G401.6 (cell line): ENCODE measurements around the gene HHAT.

Experiments
- FAIRE-seq: peaks from 2 replicates; lab custom pipeline; 2012; peaks lifted over from hg19 to GRCh38; lab: Jason Lieb, UNC

HHAT gene

DNA sequence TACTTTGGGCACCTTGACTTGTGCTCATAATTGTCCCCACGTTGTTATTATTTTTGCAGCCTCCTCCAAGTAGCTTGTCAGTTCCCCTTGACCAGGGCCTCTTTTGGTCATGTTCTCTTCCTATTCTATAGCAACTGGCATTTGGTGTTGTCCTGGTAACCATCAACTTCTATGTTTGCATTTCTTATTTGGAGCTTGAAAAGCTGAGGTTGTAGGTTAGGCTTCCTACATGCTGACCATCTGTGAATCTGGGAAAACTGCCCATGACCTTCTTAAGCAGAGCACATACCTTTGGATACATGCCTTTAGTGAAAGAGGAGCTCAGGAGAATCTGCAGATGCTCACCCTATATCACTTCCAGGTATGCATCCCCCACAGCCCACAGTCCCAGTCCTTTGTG, 160.8 kb downstream of the HHAT start:
- FAIRE-seq = no peak

DNA sequence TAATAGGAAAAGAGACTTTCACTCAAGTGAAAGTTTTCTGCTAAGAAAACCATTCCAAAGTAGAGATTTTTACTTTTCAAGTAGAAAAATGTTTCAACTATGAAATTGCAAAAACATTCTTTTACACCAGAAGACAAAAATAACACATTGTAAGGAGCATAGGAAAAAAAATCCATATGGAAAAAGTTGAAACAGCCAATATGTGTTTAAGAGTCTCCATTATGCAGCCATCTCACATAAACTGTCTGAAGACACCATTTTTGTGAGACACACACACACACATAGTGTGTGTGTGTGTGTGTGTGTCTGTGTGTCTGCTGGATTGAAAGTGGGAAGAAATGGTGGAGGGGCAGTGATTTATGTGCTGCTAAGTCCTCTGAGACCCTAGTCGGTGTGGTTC, 162.1 kb downstream of the HHAT start:
- no peak for FAIRE-seq

DNA sequence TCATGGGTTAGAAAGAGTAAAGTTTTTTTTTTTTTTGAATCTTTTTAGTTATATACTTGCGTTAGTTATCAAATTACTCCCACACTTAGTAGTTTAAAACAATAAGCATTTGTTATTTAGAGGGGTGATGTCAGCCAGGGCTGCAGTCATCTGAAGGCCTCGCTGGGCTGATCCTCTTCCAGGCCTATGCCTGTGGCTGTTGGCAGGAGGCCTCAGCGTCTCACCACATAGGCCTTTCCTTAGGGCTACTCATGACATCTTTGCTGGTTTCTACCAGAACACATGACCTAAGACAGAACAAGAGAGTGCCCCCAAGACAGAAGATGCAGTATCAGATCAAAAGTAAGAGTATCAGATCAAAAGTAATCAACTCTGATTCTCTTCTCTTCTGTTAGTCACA, 167.4 kb downstream of the HHAT start:
- no peak for FAIRE-seq

DNA sequence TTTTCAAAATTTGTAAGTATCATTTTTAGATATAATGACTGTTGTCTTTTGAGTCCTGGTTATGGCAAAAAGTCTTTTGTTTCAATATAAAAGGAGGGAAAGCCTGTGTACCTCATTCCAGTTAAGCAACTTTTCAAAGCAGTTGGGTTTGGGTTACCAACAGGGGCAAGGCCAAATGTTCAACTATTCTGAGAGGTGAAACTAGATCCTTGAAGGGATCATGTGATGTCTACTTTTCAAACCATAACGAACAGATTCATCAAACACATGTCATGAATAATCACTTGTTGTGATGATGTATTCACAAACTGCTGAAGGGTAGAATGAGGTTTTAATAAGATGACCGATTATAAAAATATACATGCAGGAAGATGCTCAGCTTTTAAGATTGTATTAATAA, 171.3 kb downstream of the HHAT start:
- no peak for FAIRE-seq

DNA sequence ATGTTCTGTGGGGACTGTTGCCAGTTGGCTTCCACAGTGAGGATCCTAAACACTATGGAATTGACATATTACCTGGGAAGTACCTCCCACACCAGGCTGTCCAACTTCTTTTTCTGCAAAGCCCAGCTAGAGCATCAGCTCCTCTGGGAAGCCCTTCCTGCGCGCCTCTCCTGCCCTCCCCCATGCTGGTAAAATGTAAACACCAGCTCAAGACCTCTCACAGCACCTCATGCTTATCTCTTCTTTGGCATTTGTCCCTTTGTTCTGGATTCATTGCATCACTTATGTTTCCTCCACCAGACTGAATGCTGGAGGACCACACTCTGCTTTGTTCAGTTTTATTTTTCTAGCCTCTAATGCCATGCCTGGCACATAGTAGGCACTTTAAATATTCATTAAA, 172.1 kb downstream of the HHAT start:
- FAIRE-seq = no peak

DNA sequence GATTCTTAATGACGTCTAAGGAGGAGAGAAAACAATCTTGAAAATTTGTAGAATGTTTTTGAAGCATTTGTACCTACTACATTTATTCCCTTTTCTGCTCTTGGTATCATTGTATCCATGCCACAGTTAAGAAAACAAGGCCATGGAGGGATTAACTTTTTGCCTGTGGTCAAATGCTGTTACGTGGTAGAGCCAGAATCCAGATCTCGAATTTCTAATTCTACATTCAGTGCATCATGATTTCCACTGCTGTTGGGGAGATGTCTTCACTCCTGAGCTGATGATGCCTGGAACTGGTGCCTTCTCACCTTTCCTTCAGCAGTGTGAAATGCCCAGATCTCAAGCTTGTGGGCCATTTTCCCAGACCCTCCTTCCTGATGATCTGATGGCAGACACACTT, 175.6 kb downstream of the HHAT start:
- no peak for FAIRE-seq

DNA sequence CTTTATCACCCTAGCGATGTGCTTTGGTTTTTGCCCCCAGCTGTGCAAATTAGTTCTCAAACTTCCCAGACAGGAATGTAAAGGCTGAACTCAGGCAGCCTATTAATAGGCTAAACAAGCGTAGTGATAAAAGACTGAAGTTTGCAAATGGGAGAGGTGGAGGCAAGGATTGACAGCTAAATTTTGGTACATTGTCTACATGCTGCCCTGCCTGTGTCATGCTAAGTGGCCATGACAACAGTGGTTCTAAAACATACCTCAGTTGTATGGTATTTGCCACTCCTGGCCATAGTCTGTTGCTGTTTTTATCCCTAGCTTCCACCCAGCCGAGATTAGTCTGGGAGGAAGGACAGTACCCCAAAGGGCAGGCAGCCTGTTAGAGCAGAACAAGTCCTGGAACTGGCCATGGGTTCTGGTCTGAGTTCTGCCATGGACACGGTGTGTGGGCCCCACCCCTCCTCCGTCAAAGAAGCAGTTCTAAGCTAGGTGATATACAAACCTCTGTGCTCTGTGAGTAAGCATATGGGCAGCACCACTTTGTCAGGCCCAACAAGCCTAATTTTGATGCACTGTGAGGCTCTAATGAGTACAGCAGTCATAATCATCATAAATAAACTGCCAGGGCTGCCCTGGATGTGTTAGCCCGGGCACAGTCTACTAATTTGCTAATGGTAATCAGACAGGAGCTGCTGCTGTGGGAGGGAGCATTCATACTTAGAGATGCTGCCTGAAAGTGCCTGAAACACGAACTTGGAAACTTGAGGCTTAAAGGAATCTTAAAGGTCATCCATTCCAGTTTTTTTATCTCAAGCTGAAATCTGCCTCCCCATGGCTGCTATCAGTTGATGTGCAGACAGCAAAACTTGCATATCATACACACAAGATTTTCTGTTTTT, 177.1 kb downstream of the HHAT start:
- FAIRE-seq = no peak

DNA sequence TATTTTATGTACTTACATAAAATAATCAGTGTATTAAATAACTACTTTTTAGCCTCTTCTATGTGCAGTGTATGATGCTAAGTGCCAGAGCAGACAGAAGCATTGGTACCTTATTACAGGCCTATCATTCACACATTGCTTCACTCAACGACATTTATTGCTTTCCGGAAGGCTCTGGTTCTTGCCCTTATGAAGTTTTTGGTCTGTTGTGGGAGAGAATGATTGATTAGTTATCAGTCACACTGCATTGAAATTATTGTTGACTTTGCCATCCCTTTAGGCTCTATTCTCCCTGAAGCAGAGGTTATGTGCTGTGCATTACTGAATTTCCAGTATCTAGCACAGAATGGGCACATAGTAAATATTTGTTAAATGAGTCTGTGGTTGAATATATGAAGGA, 178.0 kb downstream of the HHAT start:
- no peak for FAIRE-seq

DNA sequence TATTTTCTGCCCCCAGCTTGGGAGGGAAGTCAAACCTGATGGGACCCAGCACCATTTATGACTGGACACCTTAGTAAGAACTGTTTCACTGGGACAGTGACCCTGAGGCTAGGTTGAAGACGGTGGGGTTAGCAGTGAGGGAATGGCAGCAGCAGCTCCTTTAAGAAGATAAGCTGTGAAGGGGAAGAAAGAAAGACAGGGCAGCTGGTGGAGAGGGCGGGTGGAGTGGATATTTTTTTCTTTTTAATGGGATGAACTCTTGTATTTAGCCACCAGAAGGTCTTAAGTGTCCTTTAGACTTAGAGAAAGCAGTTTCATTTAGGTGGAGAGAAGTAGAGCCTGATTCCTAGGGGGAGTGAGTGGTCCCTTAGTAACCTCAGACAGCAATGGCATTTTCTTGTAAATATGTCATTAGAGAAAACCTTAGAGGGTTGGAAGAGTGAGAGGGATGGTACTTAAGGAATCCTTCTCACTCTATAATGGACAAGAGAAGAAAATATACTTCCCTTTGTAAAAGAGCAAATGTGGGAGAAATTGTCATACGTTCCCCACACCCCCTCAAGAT, 187.5 kb downstream of the HHAT start:
- no peak for FAIRE-seq

DNA sequence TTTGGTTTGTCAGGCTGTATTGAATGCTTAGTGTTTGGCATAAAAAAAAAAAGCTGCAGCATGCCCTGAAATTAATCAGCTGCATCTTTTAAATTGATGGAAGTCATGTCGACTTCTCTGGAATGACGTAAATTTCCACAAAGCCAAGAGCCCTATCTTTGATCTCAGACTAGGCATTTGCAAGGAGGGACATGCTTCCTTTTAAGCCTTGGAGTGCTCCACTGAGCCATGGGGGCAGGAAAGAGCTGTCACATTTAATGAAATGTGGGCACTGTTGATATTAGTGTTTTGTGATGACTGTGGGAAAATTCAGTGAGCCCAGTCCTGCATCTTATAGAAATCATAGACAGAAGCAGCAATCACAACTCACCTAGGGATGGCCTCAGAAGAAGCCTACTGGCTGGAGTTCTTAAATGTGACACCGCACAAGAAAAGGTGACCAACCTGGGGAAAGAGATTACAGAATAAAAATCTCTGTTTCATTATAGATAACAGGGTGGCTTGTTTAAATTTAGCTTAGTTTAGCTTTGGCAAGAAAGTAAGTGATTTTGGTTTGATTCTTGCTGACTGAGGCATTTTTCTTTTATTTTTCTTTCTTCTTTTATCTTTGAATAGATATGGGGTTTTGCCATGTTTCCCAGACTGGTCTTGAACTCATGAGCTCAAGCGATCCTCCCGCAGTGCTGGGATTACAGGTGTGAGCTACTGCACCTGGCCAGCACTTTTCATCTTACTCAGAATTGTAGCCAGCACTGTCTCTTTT, 188.2 kb downstream of the HHAT start:
- FAIRE-seq = no peak

DNA sequence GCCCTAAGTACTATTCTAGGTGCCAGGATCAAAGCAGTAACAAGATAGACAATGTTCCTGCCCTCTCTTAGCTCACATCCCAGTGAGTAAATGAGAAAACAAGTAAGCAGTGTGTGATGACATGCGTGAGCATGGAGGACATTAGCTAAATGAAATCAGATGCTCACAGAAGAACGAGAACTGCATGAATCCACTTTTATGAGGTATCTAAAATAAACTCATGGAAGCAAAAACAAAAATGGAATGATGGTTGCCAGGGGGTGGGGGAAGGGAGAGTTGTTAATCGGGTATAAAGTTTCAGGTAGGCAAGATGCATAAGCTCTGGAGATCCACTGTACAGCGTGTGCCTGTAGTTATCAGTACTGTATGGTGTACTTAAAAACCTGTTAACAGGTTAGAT, 195.1 kb downstream of the HHAT start:
- no peak for FAIRE-seq

DNA sequence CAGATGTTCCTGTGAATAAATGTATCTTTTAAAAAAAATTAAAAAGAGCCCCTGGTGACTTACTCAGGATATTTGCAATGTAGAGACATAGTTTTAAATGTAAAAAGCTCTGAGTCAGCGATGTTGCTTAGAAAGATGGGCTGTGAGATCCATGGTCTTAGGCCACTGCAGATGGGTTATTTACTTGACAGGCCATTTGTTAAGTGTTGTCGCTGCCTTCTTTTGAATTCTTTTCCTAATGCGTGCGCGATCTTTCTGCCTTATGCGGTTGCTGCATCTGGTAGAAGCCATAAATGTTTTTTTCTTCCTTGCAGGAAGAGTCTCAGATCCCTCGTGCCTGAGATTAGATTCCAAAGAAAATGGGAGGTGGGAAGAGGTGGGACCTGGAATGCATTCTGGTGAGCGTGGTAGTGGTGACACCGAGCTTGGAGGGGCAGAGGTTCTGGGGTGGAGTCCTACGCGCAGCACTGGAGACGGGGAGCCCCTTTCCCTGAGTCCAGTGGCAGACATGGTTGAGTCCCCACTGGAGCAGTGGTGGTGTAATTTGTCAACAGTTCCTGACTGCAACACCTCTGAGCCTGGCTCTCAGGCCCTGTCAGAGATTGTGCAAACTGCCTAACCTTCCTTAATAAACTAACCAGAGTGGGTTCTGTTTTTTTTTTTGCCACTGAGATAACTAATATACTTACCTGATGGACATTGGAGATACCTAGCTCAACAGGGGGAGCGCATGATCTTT, 197.2 kb downstream of the HHAT start:
- FAIRE-seq = no peak

DNA sequence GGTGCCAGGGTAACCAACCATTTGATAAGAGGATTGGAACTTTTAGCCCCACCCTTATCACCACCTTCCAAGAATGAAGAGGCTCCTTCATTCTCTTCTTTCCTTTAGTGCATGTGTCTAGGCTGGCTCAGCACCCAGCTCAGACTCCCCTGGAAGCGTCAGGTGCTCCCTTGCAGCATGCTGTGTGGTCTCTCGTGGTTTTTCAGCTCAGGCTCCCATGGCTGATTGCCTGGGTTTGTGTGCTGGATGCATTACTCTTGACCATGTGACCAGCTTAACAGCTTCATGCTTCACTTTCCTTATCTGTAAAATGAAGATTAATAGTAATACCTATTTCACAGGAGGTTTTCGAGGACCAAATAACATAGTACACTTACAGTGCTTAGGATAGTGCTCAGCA, 198.4 kb downstream of the HHAT start:
- no peak for FAIRE-seq

DNA sequence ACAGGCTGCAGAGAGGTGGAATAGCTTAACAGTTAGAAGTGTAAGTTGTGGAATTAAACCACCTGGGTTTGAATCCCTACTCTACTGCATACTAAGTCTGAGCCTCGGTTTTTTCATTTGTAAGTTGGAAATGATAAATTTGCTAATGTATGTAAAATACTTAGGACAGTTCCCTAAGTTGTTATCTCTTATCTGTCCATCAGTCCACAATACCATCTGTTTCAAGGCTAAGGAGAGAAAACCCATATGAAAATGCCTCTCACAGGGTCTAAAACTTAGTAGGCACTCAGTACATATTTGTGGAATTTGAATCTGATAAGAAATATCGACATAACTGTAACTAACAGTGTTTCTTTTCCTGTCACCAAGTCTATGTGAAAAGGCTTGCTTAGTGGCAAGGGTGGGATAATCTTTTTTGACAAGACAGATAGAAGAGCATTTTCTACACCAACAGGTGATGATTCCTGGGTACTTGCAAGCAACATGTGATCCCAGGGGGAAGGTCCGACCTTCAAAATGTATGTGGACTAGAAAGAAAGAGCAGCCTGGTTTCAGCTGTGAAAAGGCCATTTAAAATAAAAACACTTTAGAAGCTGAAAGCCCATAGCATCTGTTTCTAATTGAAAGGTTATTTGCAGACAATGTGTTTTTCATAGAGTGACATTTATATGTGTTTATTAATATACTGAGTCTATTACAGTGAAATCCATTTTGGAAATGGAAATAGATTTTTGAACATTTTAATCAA, 202.9 kb downstream of the HHAT start:
- FAIRE-seq = no peak

DNA sequence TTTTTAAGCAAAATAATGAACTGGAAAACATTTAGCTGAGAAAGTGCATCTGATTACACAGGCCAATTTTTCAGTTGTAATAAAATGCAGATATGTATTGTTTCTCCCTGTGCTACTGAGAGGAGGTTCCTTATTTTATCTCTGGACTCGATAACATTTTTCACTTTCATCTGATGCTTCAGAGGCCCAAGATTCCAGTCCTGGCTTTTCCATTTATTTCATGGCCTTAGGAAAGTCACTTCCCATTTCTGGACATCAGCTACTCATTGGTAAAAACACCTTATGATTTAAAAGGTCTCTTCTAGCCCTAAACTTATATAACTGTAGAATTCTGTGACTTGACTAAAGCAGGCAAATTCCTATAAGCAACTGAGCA, 203.5 kb downstream of the HHAT start:
- FAIRE-seq = no peak

DNA sequence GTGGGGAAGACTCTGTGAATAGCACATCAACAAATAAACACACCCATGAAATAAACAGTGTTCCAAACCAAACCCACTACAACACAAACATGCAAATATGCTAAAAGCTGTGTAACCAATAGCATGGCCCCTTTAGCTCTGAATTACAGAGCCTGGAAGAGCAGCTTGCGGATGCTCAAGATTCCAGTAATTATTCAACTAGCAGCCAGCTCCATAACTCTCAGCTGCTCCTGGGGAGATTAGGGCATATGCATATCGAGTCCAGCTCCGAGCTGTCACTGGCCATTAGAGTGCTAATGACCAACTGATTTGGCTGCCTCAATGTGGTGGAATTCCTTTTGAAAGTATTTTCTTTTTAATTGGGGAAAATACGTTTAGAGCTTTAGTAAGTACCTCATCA, 207.1 kb downstream of the HHAT start:
- FAIRE-seq = no peak

DNA sequence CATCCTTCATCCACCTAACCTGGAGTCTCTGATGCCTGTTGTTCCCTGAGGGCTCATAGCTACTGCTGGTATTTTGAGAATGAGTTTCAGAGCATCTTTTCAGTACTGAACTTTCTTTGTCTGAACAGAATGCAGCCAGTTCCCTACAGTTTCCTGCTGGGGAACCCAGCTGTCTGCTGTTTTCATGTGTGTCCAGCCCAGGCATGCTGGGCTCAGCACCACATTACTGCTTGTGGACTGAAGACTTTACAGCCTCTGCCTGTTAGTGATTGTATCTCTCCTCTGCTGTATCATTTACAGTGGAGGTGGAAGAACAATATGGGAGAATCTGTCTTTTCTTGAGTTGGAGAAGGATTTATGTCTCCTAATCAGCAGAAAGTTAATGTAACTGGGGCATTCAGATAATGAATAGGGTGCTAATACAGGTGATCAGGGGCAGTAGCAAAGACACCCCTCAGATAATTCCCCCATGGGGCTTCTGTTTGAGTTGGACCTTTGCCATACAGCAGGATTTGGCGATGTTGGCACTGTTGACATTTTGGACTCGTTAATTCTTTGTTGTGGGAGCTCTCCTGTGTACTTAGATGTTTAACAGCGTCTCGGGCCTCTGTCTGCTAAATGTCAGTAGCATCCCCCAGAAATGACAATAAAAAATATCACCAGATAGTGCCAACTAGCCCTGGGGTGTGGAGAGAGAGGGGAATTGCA, 207.7 kb downstream of the HHAT start:
- FAIRE-seq = no peak

DNA sequence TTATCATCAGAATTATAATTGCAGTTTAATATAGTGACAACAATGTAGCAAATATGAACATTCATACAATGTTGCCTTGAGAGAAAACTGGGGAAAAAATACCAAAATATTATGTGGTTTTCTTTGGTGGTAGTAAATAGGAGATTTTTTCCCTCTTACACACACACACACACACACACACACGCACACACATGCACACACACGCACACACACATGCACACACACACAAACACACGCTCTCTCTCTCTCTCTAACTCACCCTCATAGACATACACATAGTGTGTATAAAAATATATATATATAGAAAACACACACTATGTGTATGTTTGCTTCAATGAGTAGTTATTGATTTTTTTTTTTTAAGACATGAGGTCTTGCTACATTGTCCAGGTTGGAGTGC, 211.6 kb downstream of the HHAT start:
- FAIRE-seq = no peak

DNA sequence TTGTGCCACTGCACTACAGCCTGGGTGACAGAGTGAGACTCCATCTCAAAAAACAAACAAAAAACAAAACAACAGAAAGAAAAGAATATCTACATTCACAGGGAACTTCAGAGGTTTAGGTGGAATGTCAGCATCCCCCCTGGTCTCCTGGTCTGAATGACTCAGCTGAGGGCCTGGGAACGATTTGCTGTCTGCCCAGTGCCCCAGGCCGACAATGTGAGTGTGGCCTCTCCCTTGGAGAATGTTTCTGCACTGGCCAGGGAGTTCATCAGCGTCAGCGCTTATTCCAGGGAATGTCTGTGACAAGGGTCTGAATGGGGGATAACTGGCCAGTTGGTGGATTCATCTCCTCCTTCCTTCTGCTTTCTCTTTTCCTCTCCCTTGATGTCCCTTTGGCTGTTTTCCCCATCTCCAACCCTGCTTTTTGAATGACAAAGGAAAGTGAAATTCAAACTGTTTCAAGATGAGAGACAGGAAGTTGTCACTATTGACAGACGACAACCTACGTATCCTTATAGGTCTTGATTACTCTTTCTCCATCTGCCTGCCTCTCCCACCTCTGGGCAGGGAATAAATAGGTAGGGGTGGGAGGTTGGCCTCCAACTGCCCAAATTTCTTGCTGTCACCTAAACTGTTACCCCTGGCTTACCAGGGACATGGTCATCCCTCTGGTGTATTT, 213.1 kb downstream of the HHAT start:
- no peak for FAIRE-seq

DNA sequence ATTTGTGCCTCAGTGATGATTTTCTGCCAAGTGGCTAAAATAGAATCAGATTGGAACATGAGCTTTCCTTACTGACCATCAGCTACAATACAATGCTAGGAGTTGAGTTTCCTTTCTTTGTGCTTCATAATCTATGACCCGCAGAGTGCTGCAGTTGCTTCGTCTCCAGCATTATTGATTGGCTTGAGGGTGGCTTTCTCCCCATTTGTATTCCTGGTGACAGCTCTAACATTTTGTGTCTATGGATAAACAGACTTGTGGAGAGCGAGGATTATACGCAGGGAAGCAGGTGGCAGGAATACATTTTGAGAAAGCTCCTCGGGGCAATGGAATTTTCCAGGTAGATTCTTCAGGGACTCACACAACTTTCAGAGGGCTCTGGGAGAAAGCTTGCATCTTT, 223.2 kb downstream of the HHAT start:
- no peak for FAIRE-seq

DNA sequence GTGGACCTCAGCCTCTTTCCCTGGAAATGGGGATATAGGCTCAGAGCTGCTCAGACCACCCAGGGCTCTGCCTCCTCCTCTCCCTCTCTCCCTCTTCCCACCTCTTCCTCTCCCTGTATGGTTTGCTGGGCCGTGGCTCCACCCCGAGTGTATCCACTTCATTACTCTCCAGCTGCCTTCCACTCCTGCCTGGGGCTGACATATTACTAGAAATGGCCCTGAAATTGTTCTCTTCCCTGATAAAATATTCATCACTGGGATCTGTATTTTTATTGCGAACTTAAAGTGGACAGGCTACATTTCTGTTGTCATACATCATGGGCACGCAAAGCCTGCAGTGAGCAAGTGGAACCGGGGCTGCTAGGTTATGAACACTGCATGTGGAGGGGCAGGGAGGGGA, 225.0 kb downstream of the HHAT start:
- no peak for FAIRE-seq
